Limb (tissue), 2 donors: ENCODE measurements around the gene SERINC2.
"Not testable (repeated sequence)": the region's sequence is repeated elsewhere in the genome, so short reads cannot be mapped to it uniquely, and the experiment has no call there.

Experiments used
- DNase-seq, 2 donors: peaks; one replicate each; pipeline ENCODE4 v3.0.0-alpha.2; 2016; ENCODE audit errors: extremely low spot score in 2 of 2

The SERINC2 gene

DNA sequence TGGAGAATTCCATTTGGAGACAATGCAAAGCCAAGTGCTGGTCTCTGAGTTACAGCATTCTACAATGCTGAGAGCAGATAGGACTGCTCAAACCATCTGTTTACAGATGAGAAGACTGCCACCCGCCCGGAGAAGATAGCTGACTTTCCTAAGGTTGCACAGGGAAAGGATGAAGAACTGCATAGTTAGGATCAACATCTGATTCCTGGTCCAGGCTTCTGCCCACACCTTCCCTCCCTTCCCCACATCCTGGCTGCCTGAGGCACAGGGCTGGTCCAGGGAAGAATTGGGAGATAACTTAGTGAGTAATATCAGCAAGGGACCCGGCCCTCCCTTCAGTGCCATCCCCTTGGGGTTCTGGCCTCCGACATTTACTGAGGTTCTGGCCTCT, 2.0 kb downstream of the SERINC2 start:
- no peak for DNase-seq

- DNase-seq = no peak
Observed at GRCh38 chr1:31415658-31416057, 2.6 kb downstream of the SERINC2 start.

DNA sequence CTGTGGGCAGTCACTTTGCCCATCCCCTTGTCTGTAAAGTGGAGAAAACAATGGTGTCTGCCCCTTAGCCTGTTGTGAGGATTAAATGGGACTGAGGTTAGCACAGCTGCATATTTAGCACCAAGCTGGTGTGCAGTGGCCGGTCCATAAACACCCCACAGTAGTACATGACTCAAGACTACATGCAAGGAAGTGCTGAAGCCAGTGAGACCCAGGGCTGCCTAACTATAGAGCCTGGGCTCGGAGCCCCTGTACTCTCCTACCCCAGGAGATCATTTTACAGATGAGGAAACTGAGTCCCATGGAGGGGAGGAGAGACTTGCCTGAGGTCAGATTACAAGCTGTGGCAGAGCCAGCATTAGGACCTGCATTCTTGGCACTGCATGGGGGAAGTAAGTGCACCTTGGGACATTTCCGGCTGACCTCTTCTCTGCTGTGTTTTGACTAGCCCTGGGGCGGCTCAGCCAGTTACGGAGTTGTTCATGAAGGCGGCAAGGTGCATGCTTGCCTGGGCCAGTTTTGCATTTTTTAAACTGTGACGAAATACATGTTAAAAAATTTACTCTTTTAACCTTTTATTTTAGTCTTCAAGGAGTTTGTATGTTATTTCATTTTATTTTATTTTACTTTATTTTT, 3.2 kb downstream of the SERINC2 start:
- DNase-seq = no peak

GRCh38 chr1:31417148-31417547, 4.1 kb downstream of the SERINC2 start:
- no peak for DNase-seq

DNA sequence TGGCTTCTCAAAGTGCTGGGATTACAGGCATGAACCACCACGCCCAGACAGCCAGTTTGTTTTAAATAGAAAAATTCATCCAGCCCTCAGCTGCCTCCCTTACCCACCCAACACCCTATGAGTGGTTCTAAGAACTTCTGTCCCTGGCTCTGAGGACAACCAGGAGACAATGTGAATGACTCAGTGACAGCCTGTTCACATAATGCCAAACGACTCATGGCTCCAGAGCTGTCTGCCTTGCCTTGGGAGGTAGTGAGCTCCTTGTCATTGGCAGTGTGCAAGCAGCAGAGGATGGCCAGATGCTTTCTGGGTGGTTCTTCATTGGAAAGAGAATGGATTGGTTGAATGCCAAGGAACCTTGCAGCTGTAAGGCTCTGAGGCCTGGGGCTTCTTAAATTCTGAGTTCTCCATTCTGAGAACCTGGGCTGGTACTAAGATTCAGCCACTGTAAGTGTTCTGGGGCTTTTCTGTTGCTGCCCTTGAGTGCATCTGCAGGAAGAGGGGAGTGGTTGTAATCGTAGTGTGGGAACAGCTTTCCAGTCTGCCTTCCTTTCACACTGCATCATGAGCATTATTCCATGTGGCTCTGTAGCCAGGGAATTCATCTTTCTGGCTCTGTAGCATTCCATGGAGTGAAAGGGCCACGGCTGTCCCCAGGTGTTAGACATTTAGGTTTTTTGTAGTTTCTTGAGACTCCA, 5.8 kb downstream of the SERINC2 start:
- DNase-seq = no peak

DNA sequence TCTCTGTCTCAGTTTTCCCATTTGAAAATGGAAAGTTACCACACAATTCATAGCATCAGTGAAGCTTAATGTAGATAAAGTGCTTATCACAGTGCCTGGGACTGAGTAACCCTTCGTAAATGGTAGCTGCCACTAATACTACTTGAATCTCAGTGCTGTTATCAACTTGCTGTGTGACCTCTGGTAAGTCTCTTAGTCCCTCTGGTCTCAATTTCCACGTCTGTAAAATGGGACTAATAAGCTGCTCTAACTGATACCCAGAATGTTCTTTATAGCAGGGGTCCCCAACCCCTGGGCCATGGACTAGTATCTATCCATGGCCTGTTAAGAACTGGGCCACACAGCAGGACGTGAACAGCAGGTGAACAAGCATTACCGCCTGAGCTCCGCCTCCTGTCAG, 7.7 kb downstream of the SERINC2 start:
- DNase-seq = no peak

- DNase-seq = peak in 1 of 2 donors; percentile 45
Observed at GRCh38 chr1:31421371-31422040, 8.5 kb downstream of the SERINC2 start.

DNA sequence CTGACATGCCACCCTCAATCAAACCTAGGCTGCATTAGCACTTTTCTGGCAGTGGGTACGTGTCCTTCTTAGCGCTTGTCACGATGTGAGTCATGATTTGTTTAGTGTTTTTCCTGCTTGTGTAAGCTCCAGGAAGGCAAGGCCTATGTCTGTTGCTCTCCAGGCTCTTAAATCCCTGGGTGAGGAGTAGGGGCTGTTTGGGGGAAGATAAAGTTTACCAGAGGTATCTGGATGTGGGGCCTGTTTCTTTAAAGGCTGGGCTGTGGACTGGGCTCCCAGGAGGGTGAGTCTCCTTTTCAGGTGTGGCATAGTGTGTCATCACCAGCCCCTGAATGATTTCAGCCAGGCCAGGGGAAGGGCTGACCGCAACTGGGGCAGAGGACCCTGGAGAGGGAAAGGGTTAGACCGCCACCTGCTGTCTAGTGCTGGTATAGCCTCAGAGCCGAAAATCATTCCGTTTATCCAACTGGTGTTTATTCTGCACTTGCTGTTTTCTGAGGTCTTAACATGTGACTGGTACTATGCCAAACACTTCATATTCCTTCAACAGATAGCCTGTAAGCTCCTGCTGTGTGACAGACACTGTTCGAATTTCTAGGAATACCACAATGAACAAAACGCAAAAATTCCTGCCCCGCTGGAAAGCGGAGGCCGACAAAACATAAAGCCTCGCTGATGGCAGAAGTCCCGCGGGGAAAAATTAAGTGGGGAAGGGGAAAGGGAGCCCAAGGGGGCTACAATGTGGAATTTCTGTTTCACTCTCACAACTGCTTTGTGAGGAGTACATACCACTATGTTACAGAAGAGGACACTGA, 9.7 kb downstream of the SERINC2 start:
- DNase-seq = peak; percentile 56 to 85

DNA sequence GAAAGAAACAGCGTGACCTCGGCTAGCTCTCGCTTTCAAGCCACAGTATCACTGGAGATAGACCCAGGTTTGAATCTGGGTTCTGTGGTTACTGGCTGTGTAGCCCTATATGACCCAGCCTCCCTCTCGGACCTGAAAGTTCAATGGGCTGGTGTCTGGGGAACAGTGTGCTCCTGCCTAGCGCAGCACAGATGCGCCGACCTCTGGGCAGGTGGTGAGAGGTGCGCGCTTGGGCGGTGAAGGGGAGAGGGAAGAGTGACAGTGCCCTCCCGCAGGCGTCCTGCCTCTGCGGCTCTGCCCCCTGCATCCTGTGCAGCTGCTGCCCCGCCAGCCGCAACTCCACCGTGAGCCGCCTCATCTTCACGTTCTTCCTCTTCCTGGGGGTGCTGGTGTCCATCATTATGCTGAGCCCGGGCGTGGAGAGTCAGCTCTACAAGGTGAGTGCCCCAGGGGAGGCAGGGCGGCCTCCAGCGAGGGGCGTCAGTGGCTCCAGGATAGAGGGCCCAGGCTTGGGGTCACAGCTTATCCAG, 10.5 kb downstream of the SERINC2 start:
- no peak for DNase-seq

DNA sequence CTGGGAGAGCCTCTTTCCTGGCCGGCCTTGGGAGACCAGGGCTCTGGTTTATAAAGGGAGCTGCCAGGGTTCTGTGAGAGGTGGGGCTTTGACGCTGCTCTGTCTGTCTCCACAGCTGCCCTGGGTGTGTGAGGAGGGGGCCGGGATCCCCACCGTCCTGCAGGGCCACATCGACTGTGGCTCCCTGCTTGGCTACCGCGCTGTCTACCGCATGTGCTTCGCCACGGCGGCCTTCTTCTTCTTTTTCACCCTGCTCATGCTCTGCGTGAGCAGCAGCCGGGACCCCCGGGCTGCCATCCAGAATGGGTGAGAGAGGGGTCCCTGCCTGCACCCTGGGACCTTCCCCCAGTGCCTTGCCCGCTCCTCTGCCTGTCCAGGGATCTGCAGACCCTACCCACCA, 11.6 kb downstream of the SERINC2 start:
- DNase-seq = no peak

GRCh38 chr1:31425301-31426081, 12.5 kb downstream of the SERINC2 start:
- no peak for DNase-seq

GRCh38 chr1:31426249-31426922, 13.4 kb downstream of the SERINC2 start:
- DNase-seq = no peak

DNA sequence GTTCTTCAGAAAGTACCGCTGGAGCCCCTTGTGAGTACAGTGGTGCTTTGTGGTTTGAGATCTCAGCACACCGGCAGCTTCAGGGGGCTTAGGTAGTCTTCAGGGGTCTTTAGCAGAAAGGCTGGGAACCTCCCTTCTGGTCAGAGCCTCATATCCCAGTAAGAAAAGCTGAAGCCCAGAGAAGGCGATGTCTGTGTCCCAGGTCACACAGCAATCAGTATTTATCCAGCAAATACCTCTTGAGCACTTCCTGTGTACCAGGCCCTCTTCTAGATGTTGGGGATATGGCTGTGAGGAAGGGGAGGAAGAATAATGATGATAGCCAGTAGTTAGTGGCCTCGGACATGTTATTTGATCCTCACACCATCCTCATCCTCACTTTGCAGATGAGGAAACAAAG, 14.3 kb downstream of the SERINC2 start:
- no peak for DNase-seq

- DNase-seq = no peak
Observed at GRCh38 chr1:31428436-31429221, 15.6 kb downstream of the SERINC2 start.

DNA sequence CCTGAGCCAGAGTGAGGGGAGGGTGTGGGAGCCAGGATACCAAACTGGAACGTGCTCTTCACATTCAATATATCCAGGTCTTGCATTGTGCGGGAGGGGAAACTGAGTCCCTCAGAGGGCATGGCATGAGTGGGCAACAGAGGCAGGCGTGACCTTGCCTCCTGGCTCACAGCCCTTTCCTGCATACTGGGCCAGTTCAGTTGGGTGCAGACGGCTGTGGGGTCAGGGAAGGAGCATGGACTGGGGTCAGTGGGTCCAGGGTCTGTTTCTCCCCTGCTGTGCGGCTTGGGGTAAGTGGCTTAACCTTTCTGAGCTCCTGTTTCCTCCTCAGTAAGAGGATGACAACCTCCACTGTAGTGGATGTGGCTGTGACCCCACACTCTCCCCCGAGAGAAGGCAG, 16.6 kb downstream of the SERINC2 start:
- DNase-seq = no peak

GRCh38 chr1:31431351-31432257, 18.6 kb downstream of the SERINC2 start:
- not testable (repeated sequence) for DNase-seq

DNA sequence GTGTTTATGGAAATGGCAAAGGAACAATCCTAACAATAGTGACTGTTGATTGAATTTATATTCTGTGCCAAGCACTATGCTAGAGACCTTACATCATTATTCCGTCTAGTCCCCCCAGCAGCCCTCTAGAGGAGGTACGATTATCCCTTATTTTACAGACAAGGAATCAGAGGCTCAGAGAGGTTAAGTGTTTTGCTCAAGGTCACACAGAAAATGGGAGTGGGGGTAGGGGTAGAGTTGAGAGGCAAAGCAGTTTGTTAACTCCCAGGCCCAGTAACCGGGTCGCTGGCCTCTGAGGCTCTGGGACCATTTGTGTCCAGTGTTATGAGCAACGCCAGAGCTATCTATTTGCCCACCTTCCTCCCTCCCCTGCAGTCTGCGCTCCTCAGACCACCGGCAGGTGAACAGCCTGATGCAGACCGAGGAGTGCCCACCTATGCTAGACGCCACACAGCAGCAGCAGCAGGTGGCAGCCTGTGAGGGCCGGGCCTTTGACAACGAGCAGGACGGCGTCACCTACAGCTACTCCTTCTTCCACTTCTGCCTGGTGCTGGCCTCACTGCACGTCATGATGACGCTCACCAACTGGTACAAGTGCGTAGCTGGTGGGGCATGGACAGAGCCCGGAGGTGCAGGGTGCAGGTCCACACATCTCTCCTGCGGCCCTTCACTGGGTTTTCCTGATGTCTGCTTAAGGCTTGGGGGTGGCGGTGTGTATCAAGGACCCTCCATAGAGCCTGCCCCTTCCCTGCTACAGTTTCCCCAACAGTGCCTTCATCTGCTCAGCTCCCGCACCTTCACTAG, 19.8 kb downstream of the SERINC2 start:
- DNase-seq = no peak
